Measurements from ENCODE around the gene NPC1. TPM values are rescaled to one million over a fixed set of nuclear protein-coding genes. Genes with fewer than 3 reads are reported as not detected.

NPC1 gene
- total and polyA plus RNA-seq, 4 donors = 9.5 to 46.7 (median 27.3) TPM

GRCh38 chr18:23542461-23542860, 43.8 kb downstream of the NPC1 start:
- DNase-seq (ENCODE audit: low spot score) = no peak
- no peaks in the 10 kb centered on the region for H3K9me3 ChIP-seq (ENCODE audit: control insufficient read depth in 4 of 4, low read length in 3 of 4)
- no peak for TF ChIP-seq REST (IDR thresholded peaks at IDR 0.05)
- TF ChIP-seq RAD21 (IDR thresholded peaks at IDR 0.05) = no peak
- TF ChIP-seq EGR1 (IDR thresholded peaks at IDR 0.05; ENCODE audit: low read depth in 2 of 2) = no peak
- TF ChIP-seq, protein P1, sequence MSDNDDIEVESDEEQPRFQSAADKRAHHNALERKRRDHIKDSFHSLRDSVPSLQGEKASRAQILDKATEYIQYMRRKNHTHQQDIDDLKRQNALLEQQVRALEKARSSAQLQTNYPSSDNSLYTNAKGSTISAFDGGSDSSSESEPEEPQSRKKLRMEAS (IDR thresholded peaks at IDR 0.05) = no peak
- no peak for TF ChIP-seq CTCF (IDR thresholded peaks at IDR 0.05; ENCODE audit: low read depth, low read length, missing input control)
- no peak for TF ChIP-seq TAF1 (conservative IDR thresholded peaks at IDR 0.05)
- no peak for TF ChIP-seq HNF4G (IDR thresholded peaks at IDR 0.05)
- TF ChIP-seq HNF4A (conservative IDR thresholded peaks at IDR 0.05) = no peak
- no peak for TF ChIP-seq NR2F2 (IDR thresholded peaks at IDR 0.05)
- no peak for TF ChIP-seq FOXA2 (IDR thresholded peaks at IDR 0.05)
- TF ChIP-seq SP1 (IDR thresholded peaks at IDR 0.05) = no peak
- no peak for TF ChIP-seq JUND (IDR thresholded peaks at IDR 0.05)
- TF ChIP-seq FOXA1 (IDR thresholded peaks at IDR 0.05) = no peak
- no peak for TF ChIP-seq ZBTB33 (IDR thresholded peaks at IDR 0.05)
- no peak overlapping the region for H3K4me3 ChIP-seq (ENCODE audit: low read depth in 1 of 3, low read length in 3 of 3)
- H3K27ac ChIP-seq (ENCODE audit: low read depth in 1 of 2, low read length in 2 of 2) = no peak overlapping the region
- H3K4me1 ChIP-seq (ENCODE audit: control insufficient read depth in 4 of 4, insufficient read depth in 4 of 4, low read length in 3 of 4) = peaks cover 3 to 25% (median 11%) of the 10 kb centered on the region in 4 donors
- H3K36me3 ChIP-seq (ENCODE audit: control insufficient read depth in 4 of 4, insufficient read depth in 3 of 4, low read depth in 1 of 4, low read length in 3 of 4) = peaks cover 1 to 55% (median 31%) of the 10 kb centered on the region in 4 donors
- H3K9ac ChIP-seq (ENCODE audit: low read depth in 1 of 2, low read length in 2 of 2) = no peak overlapping the region
- no peaks in the 10 kb centered on the region for H3K27me3 ChIP-seq (ENCODE audit: control insufficient read depth in 4 of 4, insufficient read depth in 4 of 4, low read length in 3 of 4)
- 91% methylated on average over 2 of the region's 2 CpGs for WGBS

- no peak for DNase-seq (ENCODE audit: low spot score)
- 91% methylated on average over 9 of the region's 9 CpGs for WGBS
- Histone ChIP-seq H3K36me3 (ENCODE audit: control insufficient read depth in 4 of 4, insufficient read depth in 3 of 4, low read depth in 1 of 4, low read length in 3 of 4) (peaks cover under 1 to 55% (median 33%) of the 10 kb centered on the region in 4 donors), H3K4me3 (ENCODE audit: low read depth in 1 of 3, low read length in 3 of 3) (no peak overlapping the region), H3K9me3 (ENCODE audit: control insufficient read depth in 4 of 4, low read length in 3 of 4) (no peaks in the 10 kb centered on the region), H3K9ac (ENCODE audit: low read depth in 1 of 2, low read length in 2 of 2) (no peak overlapping the region), H3K27me3 (ENCODE audit: control insufficient read depth in 4 of 4, insufficient read depth in 4 of 4, low read length in 3 of 4) (no peaks in the 10 kb centered on the region), H3K27ac (ENCODE audit: low read depth in 1 of 2, low read length in 2 of 2) (no peak overlapping the region), H3K4me1 (ENCODE audit: control insufficient read depth in 4 of 4, insufficient read depth in 4 of 4, low read length in 3 of 4) (peaks cover 4 to 27% (median 14%) of the 10 kb centered on the region in 4 donors)
- TF ChIP-seq CTCF (IDR thresholded peaks at IDR 0.05; ENCODE audit: low read depth, low read length, missing input control) (no peak), HNF4A (conservative IDR thresholded peaks at IDR 0.05) (no peak), HNF4G (IDR thresholded peaks at IDR 0.05) (no peak), NR2F2 (IDR thresholded peaks at IDR 0.05) (no peak), EGR1 (IDR thresholded peaks at IDR 0.05; ENCODE audit: low read depth in 2 of 2) (no peak)
These were observed 44.8 kb downstream of the NPC1 start for GRCh38 chr18:23541349-23542093.

All from liver (tissue), 9 donors.